ENCODE data around the gene DHRS3. TPM values are rescaled to one million over a fixed set of nuclear protein-coding genes. Genes with fewer than 3 reads are reported as not detected.

Gene DHRS3
- total RNA-seq, 2 experiments from 2014 or later = 20.8 to 60.4 TPM

Small RNA genes within 50 kb of the gene (microRNA-seq; reads per million reads assigned to microRNA genes)
- not detected for gene MIR6730

Other genes with a start within 250 kb of the DHRS3 start
- not detected for gene AADACL4, start 25.9 kb upstream of the DHRS3 start, total RNA-seq
- not detected for gene AADACL3, start 97.9 kb upstream of the DHRS3 start, total RNA-seq
- gene CFAP107, start 128.0 kb upstream of the DHRS3 start, total RNA-seq = not detected
- gene PRAMEF12, start 155.5 kb upstream of the DHRS3 start, total RNA-seq = not detected
- not detected for gene PRAMEF1, start 173.2 kb upstream of the DHRS3 start, total RNA-seq
- gene PRAMEF11, start 213.2 kb upstream of the DHRS3 start, total RNA-seq = not detected
- not detected for gene HNRNPCL1, start 230.5 kb upstream of the DHRS3 start, total RNA-seq
- not detected for gene PRAMEF2, start 238.9 kb upstream of the DHRS3 start, total RNA-seq

Measured in activated CD8-positive, alpha-beta memory T cell treated with anti-CD3 and anti-CD28 coated beads, Interleukin-2, amount 10 ng/mL, durations not matched to agents 7 days and 5 days (primary cell).